K562 (cell line): ENCODE measurements around the gene TMOD3. TPM values are rescaled to one million over a fixed set of nuclear protein-coding genes. Genes with fewer than 3 reads are reported as not detected.

Experiments used
- ATAC-seq: fragments of 200-7000 bp; cut with Tn5 transposase; 3 replicates; pipeline ENCODE4 v1.9.1; 2020; ENCODE audit warnings: moderate library complexity
- BruUV-seq: library from RNA; stranded (reverse); fragments of 400-500 nt; replicated peaks from 2 replicates; lab custom pipeline; 2021; lab: Mats Ljungman, UMichigan
- CTCF ChIA-PET: fragments of 300-600 bp; formaldehyde crosslinking; extraction: SDS; loops from one replicate; lab custom pipeline; 2021; ENCODE audit warnings: low intra/inter-chr PET ratio; lab: Yijun Ruan, JAX
- POLR2A ChIA-PET: fragments of 300-600, 350-650 bp; sonication (Branson Sonifier 250); formaldehyde crosslinking; extraction: SDS; loops from one replicate; lab custom pipeline; 2021; ENCODE audit warnings: antibody characterized with exemption, inconsistent platforms; lab: Yijun Ruan, JAX
- DNase-seq, 4 experiments: peaks; one replicate each; pipeline versions ENCODE4 v3.0.0 to v3.0.0-alpha.2; 2011 to 2018; ENCODE audit warnings: low spot score in 3 of 4, mixed read lengths in 3 of 4; ENCODE audit errors: extremely low read depth in 1 of 4
- FAIRE-seq: peaks from 2 replicates; lab custom pipeline; 2011; peaks lifted over from hg19 to GRCh38; lab: Jason Lieb, UNC
- H2AFZ ChIP-seq: 2 replicates; pipeline ENCODE4 v1.6.0; 2011; ENCODE audit warnings: low read depth, low read length, control low read depth, inconsistent platforms
- H3K27ac ChIP-seq: fragments of 200-600 bp; 3 replicates; pipeline ENCODE4 v1.8.0; 2011; ENCODE audit warnings: low read depth, mild to moderate bottlenecking, control low read depth, inconsistent platforms, low read length, moderate library complexity, mixed read lengths; ENCODE audit errors: extremely low read depth
- H3K27me3 ChIP-seq, 2 experiments: fragments of 300-600 bp in 1 of 2; 2 replicates in 1 of 2; 3 replicates in 1 of 2; pipeline versions ENCODE4 v1.6.0 to v1.8.0; 2011; ENCODE audit warnings: inconsistent platforms in 2 of 2, low read length in 2 of 2, mild to moderate bottlenecking in 1 of 2, mixed read lengths in 1 of 2, moderate library complexity in 1 of 2; ENCODE audit not compliant: control insufficient read depth in 2 of 2, insufficient read depth in 2 of 2
- H3K36me3 ChIP-seq: fragments of 300-600 bp; 3 replicates; pipeline ENCODE4 v1.8.0; 2011; ENCODE audit warnings: mild to moderate bottlenecking, low read length, inconsistent platforms; ENCODE audit not compliant: control insufficient read depth, insufficient read depth
- H3K4me1 ChIP-seq, 2 experiments: fragments of 200-600 bp in 1 of 2; replicated peaks in 1 of 2; 2 replicates in 1 of 2; 3 replicates in 1 of 2; pipeline versions ENCODE4 v1.5.1 to v1.8.0; 2011; ENCODE audit warnings: inconsistent platforms in 2 of 2, low read length in 2 of 2, mild to moderate bottlenecking in 1 of 2, mixed read lengths in 1 of 2, moderate library complexity in 1 of 2; ENCODE audit not compliant: control insufficient read depth in 2 of 2, insufficient read depth in 2 of 2
- H3K4me2 ChIP-seq: 2 replicates; pipeline ENCODE4 v1.6.1; 2011; ENCODE audit warnings: low read length, control low read depth, inconsistent platforms, mixed read lengths; ENCODE audit not compliant: insufficient read depth
- H3K4me3 ChIP-seq: fragments of 200-600 bp; sonication (generic), shearing (Covaris generic); 2 replicates; pipeline ENCODE4 v1.5.1; 2016; ENCODE audit warnings: control low read depth, inconsistent platforms
- H3K79me2 ChIP-seq: fragments of 200-600 bp; 3 replicates; pipeline ENCODE4 v1.8.0; 2011; ENCODE audit warnings: low read length, inconsistent platforms; ENCODE audit not compliant: control insufficient read depth, insufficient read depth
- H3K9ac ChIP-seq, 2 experiments: 2 replicates each; pipeline versions ENCODE4 v1.6.0 to v1.6.1; 2011; ENCODE audit warnings: low read depth in 2 of 2, low read length in 2 of 2, control low read depth in 1 of 2, inconsistent platforms in 1 of 2, mild to moderate bottlenecking in 1 of 2, mixed read lengths in 1 of 2; ENCODE audit not compliant: insufficient read depth in 1 of 2
- H3K9me1 ChIP-seq: one replicate; pipeline ENCODE4 v1.6.0; 2011; ENCODE audit warnings: inconsistent platforms, mild to moderate bottlenecking, low read length, moderate library complexity; ENCODE audit not compliant: control insufficient read depth, insufficient read depth
- H3K9me3 ChIP-seq: replicated peaks from 2 replicates; pipeline ENCODE4 v1.5.1; 2011; ENCODE audit warnings: low read depth, low read length, inconsistent platforms; ENCODE audit not compliant: control insufficient read depth, insufficient read depth
- H4K20me1 ChIP-seq: replicated peaks from 2 replicates; pipeline ENCODE4 v1.6.1; 2011; ENCODE audit warnings: low read length, inconsistent platforms, mixed read lengths; ENCODE audit not compliant: control insufficient read depth, insufficient read depth
- MCM7 ChIP-seq, 2 experiments: fragments of 450-650 bp; IDR thresholded peaks; 2 replicates each; pipeline ENCODE4 v1.6.1; 2016 to 2018
- NCOA6 ChIP-seq: fragments of 450-650 bp; IDR thresholded peaks from 2 replicates; pipeline ENCODE4 v1.6.1; 2017; ENCODE audit warnings: mild to moderate bottlenecking
- SRSF7 ChIP-seq: fragments of 200-400 bp; formaldehyde crosslinking; optimal IDR thresholded peaks from 2 replicates; pipeline ENCODE3; 2017; ENCODE audit warnings: mild to moderate bottlenecking, low read depth, low read length
- ZNF133 ChIP-seq: fragments of 250-450 bp; sonication (Bioruptor Pico); IDR thresholded peaks from 2 replicates; pipeline ENCODE4 v1.4.0; 2020; ENCODE audit warnings: mild to moderate bottlenecking
- WGBS: fragments of 100-300 bp; shearing (Covaris generic); methylation state at CpG from one replicate; pipeline ENCODE4 v1.1.6; 2016; ENCODE audit warnings: low coverage, mixed read lengths; ENCODE audit not compliant: insufficient coverage; ENCODE audit errors: missing lambda C conversion rate; 5-methylcytosine and 5-hydroxymethylcytosine counted together
- in situ Hi-C: fragments of 300-500 bp; cut with MboI; formaldehyde crosslinking; loops from 4 replicates; pipeline ENCODE4 v1.15.0; 2018; ENCODE audit warnings: inconsistent platforms, mixed read lengths
- intact Hi-C: fragments of 100-400 bp; cut with micrococcal nuclease; formaldehyde crosslinking; loops from 2 replicates; pipeline ENCODE4 v1.14.2; 2022
- polyA plus RNA-seq, 8 experiments: library from polyadenylated mRNA; depleted of rRNA in 4 of 8; stranded (reverse) in 5 of 8; unstranded in 3 of 8; fragments of >200 nt; fragmentation: Nextera tagmentation in 2 of 8; fragmentation: Illumina TruSeq in 1 of 8; extraction: Ambion mirVana in 2 of 8; extraction: Trizol in 1 of 8; gene quantifications; 2 replicates each; pipeline versions ENCODE4 v1.2.1 to v1.2.3, GENCODE V29; 2011 to 2014; ENCODE audit warnings: inconsistent platforms in 1 of 8, missing spikeins in 1 of 8
- total RNA-seq, 7 experiments: library from RNA; depleted of rRNA in 6 of 7; stranded (reverse); fragments of >200 nt in 6 of 7; fragmentation: Illumina TruSeq in 2 of 7; extraction: Trizol in 2 of 7; gene quantifications; 2 replicates each; pipeline versions ENCODE4 v1.2.1 to v1.2.3, GENCODE V29; 2011 to 2021; ENCODE audit warnings: low replicate concordance in 1 of 7
- TF ChIP-seq, protein P1 (sequence below): fragments of 150-350 bp; IDR thresholded peaks from 2 replicates; pipeline ENCODE4 v1.6.1; 2014; ENCODE audit warnings: low read depth, mild to moderate bottlenecking, low read length, borderline replicate concordance

Gene TMOD3
- total and polyA plus RNA-seq, 9 of the 15 experiments (the other 6 are each of a cell fraction or from before 2014, with no cell fraction given), result 6.8 to 45.0 (median 30.9) TPM

DNA sequence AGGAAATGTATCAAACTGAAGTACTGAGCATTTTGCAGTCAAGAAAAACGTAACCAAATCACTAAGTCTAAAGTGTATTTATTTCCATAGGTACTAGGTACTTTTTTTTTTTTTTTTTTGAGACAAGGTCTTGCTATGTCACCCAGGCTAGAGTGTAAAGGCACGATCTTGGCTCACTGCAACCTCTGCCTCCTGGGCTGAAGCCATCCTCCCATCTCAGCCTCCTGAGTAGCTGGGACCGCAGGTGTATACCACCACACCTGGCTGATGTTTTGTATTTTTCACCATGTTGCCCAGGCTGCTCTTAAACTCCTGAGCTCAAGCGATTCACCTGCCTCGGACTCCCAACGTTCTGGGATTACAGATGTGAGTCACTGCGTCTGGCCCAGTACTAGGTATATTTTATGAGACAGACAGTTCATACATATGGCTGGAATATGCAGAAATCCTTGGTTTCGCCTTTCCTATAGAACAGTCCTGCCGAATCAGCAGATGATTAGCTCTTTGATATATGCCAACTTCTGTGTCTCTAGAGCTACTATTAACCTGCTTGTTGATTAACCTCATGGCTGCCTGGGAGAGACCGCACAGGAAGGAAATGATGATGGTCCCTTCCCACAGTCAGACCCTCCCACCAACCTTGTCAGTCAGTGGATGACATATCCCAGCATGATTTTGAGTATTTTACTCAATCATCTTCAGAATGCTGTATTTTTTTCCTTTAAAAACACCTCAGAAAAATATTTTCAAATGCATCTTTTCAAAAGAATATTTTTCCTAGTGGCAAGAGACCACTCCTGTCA is 32.3 kb downstream of the TMOD3 start:
- 0 out of 2 replicates have a peak, but pooled peaks cover under 1% of the 10 kb centered on the region for H4K20me1 ChIP-seq
- no peak overlapping the region for H2AFZ ChIP-seq
- H3K9me3 ChIP-seq, result no peaks in the 10 kb centered on the region
- ATAC-seq, result no peak
- BruUV-seq, result no TSS peak
- no peak for TF ChIP-seq MCM7 (IDR thresholded peaks at IDR 0.05)
- TF ChIP-seq, protein P1, sequence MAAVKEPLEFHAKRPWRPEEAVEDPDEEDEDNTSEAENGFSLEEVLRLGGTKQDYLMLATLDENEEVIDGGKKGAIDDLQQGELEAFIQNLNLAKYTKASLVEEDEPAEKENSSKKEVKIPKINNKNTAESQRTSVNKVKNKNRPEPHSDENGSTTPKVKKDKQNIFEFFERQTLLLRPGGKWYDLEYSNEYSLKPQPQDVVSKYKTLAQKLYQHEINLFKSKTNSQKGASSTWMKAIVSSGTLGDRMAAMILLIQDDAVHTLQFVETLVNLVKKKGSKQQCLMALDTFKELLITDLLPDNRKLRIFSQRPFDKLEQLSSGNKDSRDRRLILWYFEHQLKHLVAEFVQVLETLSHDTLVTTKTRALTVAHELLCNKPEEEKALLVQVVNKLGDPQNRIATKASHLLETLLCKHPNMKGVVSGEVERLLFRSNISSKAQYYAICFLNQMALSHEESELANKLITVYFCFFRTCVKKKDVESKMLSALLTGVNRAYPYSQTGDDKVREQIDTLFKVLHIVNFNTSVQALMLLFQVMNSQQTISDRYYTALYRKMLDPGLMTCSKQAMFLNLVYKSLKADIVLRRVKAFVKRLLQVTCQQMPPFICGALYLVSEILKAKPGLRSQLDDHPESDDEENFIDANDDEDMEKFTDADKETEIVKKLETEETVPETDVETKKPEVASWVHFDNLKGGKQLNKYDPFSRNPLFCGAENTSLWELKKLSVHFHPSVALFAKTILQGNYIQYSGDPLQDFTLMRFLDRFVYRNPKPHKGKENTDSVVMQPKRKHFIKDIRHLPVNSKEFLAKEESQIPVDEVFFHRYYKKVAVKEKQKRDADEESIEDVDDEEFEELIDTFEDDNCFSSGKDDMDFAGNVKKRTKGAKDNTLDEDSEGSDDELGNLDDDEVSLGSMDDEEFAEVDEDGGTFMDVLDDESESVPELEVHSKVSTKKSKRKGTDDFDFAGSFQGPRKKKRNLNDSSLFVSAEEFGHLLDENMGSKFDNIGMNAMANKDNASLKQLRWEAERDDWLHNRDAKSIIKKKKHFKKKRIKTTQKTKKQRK, result no peak
- TF ChIP-seq SRSF7, result no peak
- TF ChIP-seq ZNF133 (CRISPR knock-in tag), result no peak
- TF ChIP-seq NCOA6, result no peak
- TF ChIP-seq, all 486 proteins: peak for 0
- DNase-seq, result no peak
- no peak for FAIRE-seq
- Histone ChIP-seq H3K9ac (no peak overlapping the region), H3K36me3 (peaks cover 34% of the 10 kb centered on the region), H3K4me1 (no peaks in the 10 kb centered on the region; a peak in 1 of 5 replicates), H3K27ac (no peak overlapping the region), H3K4me3 (no peak overlapping the region), H3K27me3 (no peaks in the 10 kb centered on the region), H3K9me1 (no peaks in the 10 kb centered on the region), H3K79me2 (peaks cover 25% of the 10 kb centered on the region), H3K4me2 (no peak overlapping the region)
- 84% methylated on average over 10 of the region's 10 CpGs for WGBS
- ChIA-PET POLR2A (interaction anchor here (0.7 to 1.7 kb wide), 4 partner anchors 9 to 16 kb away, joined by 3 to 6 read pairs (median 4); no protein-coding TSS in a partner anchor), CTCF (no interaction called here)
- intact Hi-C loops, result no loop called here
- in situ Hi-C loops, result no loop called here
